ENCODE results near the gene DDR1.

Gene DDR1

GRCh38 chr6:30945281-30945680 lies 61.0 kb downstream of the DDR1 start:
- peaks cover 2% of the 10 kb centered on the region for H3K27me3 ChIP-seq (ENCODE audit: insufficient read depth, insufficient read length)
- peaks cover 8% of the 10 kb centered on the region for H3K4me1 ChIP-seq (ENCODE audit: insufficient read depth, insufficient read length)
- no peak overlapping the region for H3K9ac ChIP-seq (ENCODE audit: insufficient read length, low read depth)
- TF ChIP-seq SUZ12 (IDR thresholded peaks at IDR 0.05; ENCODE audit: extremely low read depth, insufficient read depth, insufficient read length) (no peak), YY1 (IDR thresholded peaks at IDR 0.05; ENCODE audit: insufficient read depth, insufficient read length) (no peak), ZNF274 (IDR thresholded peaks at IDR 0.05; ENCODE audit: low read depth, low read length) (no peak)
- no peak for DNase-seq (ENCODE audit: low read depth, low spot score)
- H3K36me3 ChIP-seq (ENCODE audit: insufficient read depth, insufficient read length, low read length), result no peaks in the 10 kb centered on the region
- no peak overlapping the region for H3K4me3 ChIP-seq (ENCODE audit: insufficient read length, low read depth)
- H3K9me3 ChIP-seq (ENCODE audit: insufficient read depth, low read length), result peaks cover 5% of the 10 kb centered on the region; the same call in 1 of the 2 replicates

GRCh38 chr6:30947231-30947630 lies 62.9 kb downstream of the DDR1 start:
- H3K27me3 ChIP-seq (ENCODE audit: insufficient read depth, insufficient read length), result peaks cover 8% of the 10 kb centered on the region
- no peak overlapping the region for H3K9ac ChIP-seq (ENCODE audit: insufficient read length, low read depth)
- no peak for TF ChIP-seq ZNF274 (IDR thresholded peaks at IDR 0.05; ENCODE audit: low read depth, low read length)
- TF ChIP-seq YY1 (IDR thresholded peaks at IDR 0.05; ENCODE audit: insufficient read depth, insufficient read length), result no peak
- no peak for TF ChIP-seq SUZ12 (IDR thresholded peaks at IDR 0.05; ENCODE audit: extremely low read depth, insufficient read depth, insufficient read length)
- no peak for DNase-seq (ENCODE audit: low read depth, low spot score)
- peaks cover 10% of the 10 kb centered on the region; the same call in 1 of the 2 replicates for H3K9me3 ChIP-seq (ENCODE audit: insufficient read depth, low read length)
- H3K36me3 ChIP-seq (ENCODE audit: insufficient read depth, insufficient read length, low read length), result no peaks in the 10 kb centered on the region
- H3K4me1 ChIP-seq (ENCODE audit: insufficient read depth, insufficient read length), result no peaks in the 10 kb centered on the region
- no peak overlapping the region for H3K4me3 ChIP-seq (ENCODE audit: insufficient read length, low read depth)

- Histone ChIP-seq H3K36me3 (ENCODE audit: insufficient read depth, insufficient read length, low read length) (no peaks in the 10 kb centered on the region), H3K9me3 (ENCODE audit: insufficient read depth, low read length) (peaks cover 10% of the 10 kb centered on the region; the same call in 1 of the 2 replicates), H3K4me3 (ENCODE audit: insufficient read length, low read depth) (no peak overlapping the region), H3K4me1 (ENCODE audit: insufficient read depth, insufficient read length) (no peaks in the 10 kb centered on the region), H3K9ac (ENCODE audit: insufficient read length, low read depth) (no peak overlapping the region), H3K27me3 (ENCODE audit: insufficient read depth, insufficient read length) (peaks cover 21% of the 10 kb centered on the region)
- no peak for TF ChIP-seq YY1 (IDR thresholded peaks at IDR 0.05; ENCODE audit: insufficient read depth, insufficient read length)
- no peak for TF ChIP-seq SUZ12 (IDR thresholded peaks at IDR 0.05; ENCODE audit: extremely low read depth, insufficient read depth, insufficient read length)
- no peak for TF ChIP-seq ZNF274 (IDR thresholded peaks at IDR 0.05; ENCODE audit: low read depth, low read length)
- no peak for DNase-seq (ENCODE audit: low read depth, low spot score)
Observed at GRCh38 chr6:30948811-30949210, 64.5 kb downstream of the DDR1 start.

Data from NT2/D1 (cell line).